SU-DHL-6 (cell line): ENCODE results near the gene LYL1.

Experiments used
- H2AFZ ChIP-seq: fragments of 200-600 bp; sonication (generic); 2 replicates; pipeline ENCODE4 v1.6.1; 2014; ENCODE audit warnings: low read depth, mild to moderate bottlenecking, moderate library complexity, mixed read lengths, antibody characterized with exemption, low read length; ENCODE audit not compliant: severe bottlenecking
- H3F3A ChIP-seq: fragments of 200-600 bp; shearing (Covaris generic); 2 replicates; pipeline ENCODE4 v1.6.0; 2016; ENCODE audit warnings: antibody characterized with exemption, mild to moderate bottlenecking; ENCODE audit not compliant: insufficient read depth
- H3K27ac ChIP-seq: fragments of 200-600 bp; sonication (generic); 2 replicates; pipeline ENCODE4 v1.5.1; 2016; ENCODE audit warnings: low read depth, mild to moderate bottlenecking, low read length, moderate library complexity, mixed read lengths
- H3K27me3 ChIP-seq: fragments of 200-600 bp; sonication (generic), shearing (Covaris generic); 2 replicates; pipeline ENCODE4 v1.6.0; 2014; ENCODE audit warnings: mild to moderate bottlenecking, low read length
- H3K36me3 ChIP-seq: fragments of 200-600 bp; sonication (generic); 2 replicates; pipeline ENCODE4 v1.6.1; 2014; ENCODE audit warnings: mild to moderate bottlenecking, low read length, mixed read lengths
- H3K4me2 ChIP-seq: fragments of 300-600, 200-600 bp; shearing (Covaris generic), sonication (generic); 2 replicates; pipeline ENCODE4 v1.6.0; 2014; ENCODE audit warnings: low read length, low read depth, mild to moderate bottlenecking; ENCODE audit not compliant: poor library complexity, severe bottlenecking
- H3K4me3 ChIP-seq: fragments of 200-600 bp; sonication (generic); 2 replicates; pipeline ENCODE4 v1.5.1; 2014; ENCODE audit warnings: antibody characterized with exemption, low read length, mild to moderate bottlenecking, mixed read lengths; ENCODE audit not compliant: insufficient read depth, poor library complexity, severe bottlenecking
- H3K79me2 ChIP-seq: fragments of 200-600 bp; sonication (generic); 2 replicates; pipeline ENCODE4 v1.6.1; 2014; ENCODE audit warnings: mild to moderate bottlenecking, low read length, moderate library complexity; ENCODE audit not compliant: insufficient read depth
- H3K9ac ChIP-seq: fragments of 200-600 bp; sonication (generic); 2 replicates; pipeline ENCODE4 v1.7.0; 2014; ENCODE audit warnings: mild to moderate bottlenecking, low read length
- H3K9me2 ChIP-seq: fragments of 200-600 bp; sonication (generic); replicated peaks from 2 replicates; pipeline ENCODE4 v1.6.1; 2014; ENCODE audit warnings: low read length; ENCODE audit not compliant: insufficient read depth
- H3K9me3 ChIP-seq: fragments of 200-600 bp; sonication (generic); 2 replicates; pipeline ENCODE4 v1.6.1; 2014; ENCODE audit warnings: low read length, mixed read lengths; ENCODE audit not compliant: insufficient read depth
- H4K20me1 ChIP-seq: fragments of 200-600 bp; sonication (generic); 2 replicates; pipeline ENCODE4 v1.6.1; 2014; ENCODE audit warnings: low read depth, mild to moderate bottlenecking, antibody characterized with exemption, low read length, moderate library complexity, mixed read lengths
- CTCF ChIP-seq: fragments of 200-600 bp; sonication (generic); IDR thresholded peaks from one replicate; pipeline ENCODE4 v1.5.1; 2017; ENCODE audit warnings: antibody characterized with exemption, mild to moderate bottlenecking, low read length, moderate library complexity; ENCODE audit not compliant: insufficient read depth, poor library complexity, severe bottlenecking
- EZH2phosphoT487 ChIP-seq: fragments of 200-600 bp; sonication (generic), shearing (Covaris generic); conservative IDR thresholded peaks from 2 replicates; pipeline ENCODE4 v1.6.1; 2018; ENCODE audit warnings: mild to moderate bottlenecking, antibody characterized with exemption, low read length, moderate library complexity, mixed read lengths

Gene LYL1

DNA sequence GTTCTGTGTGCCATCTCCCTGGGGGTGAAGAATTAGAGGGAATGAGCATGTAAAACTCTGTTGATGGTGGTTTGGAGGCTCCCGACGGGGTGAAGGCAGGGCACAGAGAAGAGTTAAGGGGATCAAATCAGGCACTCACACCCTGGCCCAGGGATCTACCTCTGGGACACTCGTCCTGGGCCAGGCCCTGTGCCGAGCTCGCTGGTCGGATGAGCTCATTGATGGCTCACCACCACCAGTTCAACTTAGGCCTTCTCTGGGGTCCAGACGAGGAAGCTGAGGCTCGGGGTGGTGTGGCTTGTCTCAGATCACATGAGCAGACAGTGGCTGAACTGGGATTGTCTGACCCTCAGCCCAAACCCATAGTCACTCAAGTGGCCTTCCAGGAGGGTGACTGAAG, 17.0 kb upstream of the LYL1 start:
- H3K9ac ChIP-seq: peak overlapping the region; percentile 91
- no peaks in the 10 kb centered on the region for H3K27me3 ChIP-seq
- no peaks in the 10 kb centered on the region for H3K9me2 ChIP-seq
- 0 out of 2 replicates have a peak overlapping the region, but pooled peaks have one; percentile 18 for H3K27ac ChIP-seq
- no peak for TF ChIP-seq EZH2phosphoT487
- TF ChIP-seq CTCF: no peak
- no peaks in the 10 kb centered on the region for H3K9me3 ChIP-seq
- no peaks in the 10 kb centered on the region for H4K20me1 ChIP-seq
- H3F3A ChIP-seq: peaks cover 8% of the 10 kb centered on the region
- 0 out of 2 replicates have a peak, but pooled peaks cover 2% of the 10 kb centered on the region for H3K36me3 ChIP-seq
- H3K4me2 ChIP-seq: peak overlapping the region; percentile 67
- H3K79me2 ChIP-seq: peaks cover 67% of the 10 kb centered on the region
- H3K4me3 ChIP-seq: no peak overlapping the region
- H2AFZ ChIP-seq: no peak overlapping the region

- no peak overlapping the region for H2AFZ ChIP-seq
- H3F3A ChIP-seq: peaks cover 8% of the 10 kb centered on the region
- H3K9me2 ChIP-seq: no peaks in the 10 kb centered on the region
- peaks cover 64% of the 10 kb centered on the region for H3K79me2 ChIP-seq
- TF ChIP-seq EZH2phosphoT487: no peak
- H4K20me1 ChIP-seq: no peaks in the 10 kb centered on the region
- no peaks in the 10 kb centered on the region for H3K9me3 ChIP-seq
- peak overlapping the region; percentile 67 for H3K4me2 ChIP-seq
- 0 out of 2 replicates have a peak, but pooled peaks cover 2% of the 10 kb centered on the region for H3K36me3 ChIP-seq
- peak overlapping the region; percentile 100 for H3K4me3 ChIP-seq
- peak overlapping the region; percentile 78 for H3K27ac ChIP-seq
- peak overlapping the region; percentile 91 for H3K9ac ChIP-seq
- H3K27me3 ChIP-seq: no peaks in the 10 kb centered on the region
Observed at GRCh38 chr19:13118424-13119193, 16.0 kb upstream of the LYL1 start.

DNA sequence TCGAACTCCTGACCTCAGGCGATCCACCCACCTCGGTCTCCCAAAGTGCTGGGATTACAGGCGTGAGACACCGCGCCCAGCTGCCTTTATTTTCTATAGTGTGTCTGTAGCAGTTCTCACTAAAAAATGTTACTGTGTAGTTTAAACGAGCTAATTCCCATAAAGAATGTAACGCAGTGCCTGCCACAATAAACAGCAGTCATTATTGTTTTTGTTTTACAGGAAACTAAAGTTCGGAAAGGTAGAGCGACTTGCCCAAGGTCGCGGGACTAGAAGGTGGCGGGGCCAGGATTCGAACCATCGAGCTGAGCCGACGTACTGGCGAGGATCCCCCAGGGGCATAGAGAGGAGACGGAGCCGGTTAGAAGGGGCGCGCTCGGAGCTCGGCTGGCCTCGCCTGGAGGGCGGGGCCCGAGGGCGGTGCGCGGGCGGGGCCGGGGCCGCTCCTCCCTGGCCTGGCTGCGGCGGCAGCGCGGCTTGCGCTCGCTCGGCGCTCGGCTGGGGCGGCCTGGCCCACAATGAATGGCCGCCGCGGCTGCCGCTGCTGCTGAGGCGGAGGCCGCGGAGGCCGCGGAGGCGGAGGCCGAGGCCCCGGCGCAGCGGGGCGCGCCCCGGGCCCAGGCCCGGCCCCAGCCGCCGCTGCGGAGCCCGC, 15.2 kb upstream of the LYL1 start, which contains the start of gene NACC1:
NACC1 (plus strand) TSS at position 493 of the 652 bp plus-strand sequence. CDS start 16,944 bp downstream, outside the sequence.
- peak within 1 kb of the TSS; percentile 79 for H3K27ac ChIP-seq
- 0 out of 2 replicates have a peak, but pooled peaks cover 2% of the 10 kb centered on the region for H3K36me3 ChIP-seq
- peak within 1 kb of the TSS; percentile 74 for H3K4me2 ChIP-seq
- TF ChIP-seq EZH2phosphoT487: no peak
- peak within 1 kb of the TSS; percentile 77 for H2AFZ ChIP-seq
- H3K4me3 ChIP-seq: peak within 1 kb of the TSS; percentile 100
- no peaks in the 10 kb centered on the region for H4K20me1 ChIP-seq
- peaks cover 56% of the 10 kb centered on the region for H3K79me2 ChIP-seq
- H3K9me3 ChIP-seq: no peaks in the 10 kb centered on the region
- no peaks in the 10 kb centered on the region for H3K9me2 ChIP-seq
- peak within 1 kb of the TSS; percentile 91 for H3K9ac ChIP-seq
- peaks cover 8% of the 10 kb centered on the region for H3F3A ChIP-seq
- H3K27me3 ChIP-seq: no peaks in the 10 kb centered on the region

GRCh38 chr19:13117176-13117771, 14.6 kb upstream of the LYL1 start:
- Histone ChIP-seq H3K36me3 (0 out of 2 replicates have a peak, but pooled peaks cover 2% of the 10 kb centered on the region), H3K9ac (peak overlapping the region; percentile 79), H3K27me3 (no peaks in the 10 kb centered on the region), H3K79me2 (peaks cover 50% of the 10 kb centered on the region), H3F3A (peaks cover 8% of the 10 kb centered on the region), H3K9me3 (no peaks in the 10 kb centered on the region), H3K4me2 (peak overlapping the region; percentile 74), H4K20me1 (no peaks in the 10 kb centered on the region), H3K4me3 (peak overlapping the region; percentile 95), H2AFZ (peak overlapping the region; percentile 77), H3K9me2 (no peaks in the 10 kb centered on the region), H3K27ac (peak overlapping the region; percentile 79)
- TF ChIP-seq CTCF (no peak), EZH2phosphoT487 (no peak)
